ENCODE results near the gene SLC47A1. TPM values are rescaled to one million over a fixed set of nuclear protein-coding genes. Genes with fewer than 3 reads are reported as not detected.

Gene SLC47A1
- total and polyA plus RNA-seq, 2 of the 8 experiments (the other 6 are each of a cell fraction or from before 2014, with no cell fraction given): 1.5 to 3.6 TPM

DNA sequence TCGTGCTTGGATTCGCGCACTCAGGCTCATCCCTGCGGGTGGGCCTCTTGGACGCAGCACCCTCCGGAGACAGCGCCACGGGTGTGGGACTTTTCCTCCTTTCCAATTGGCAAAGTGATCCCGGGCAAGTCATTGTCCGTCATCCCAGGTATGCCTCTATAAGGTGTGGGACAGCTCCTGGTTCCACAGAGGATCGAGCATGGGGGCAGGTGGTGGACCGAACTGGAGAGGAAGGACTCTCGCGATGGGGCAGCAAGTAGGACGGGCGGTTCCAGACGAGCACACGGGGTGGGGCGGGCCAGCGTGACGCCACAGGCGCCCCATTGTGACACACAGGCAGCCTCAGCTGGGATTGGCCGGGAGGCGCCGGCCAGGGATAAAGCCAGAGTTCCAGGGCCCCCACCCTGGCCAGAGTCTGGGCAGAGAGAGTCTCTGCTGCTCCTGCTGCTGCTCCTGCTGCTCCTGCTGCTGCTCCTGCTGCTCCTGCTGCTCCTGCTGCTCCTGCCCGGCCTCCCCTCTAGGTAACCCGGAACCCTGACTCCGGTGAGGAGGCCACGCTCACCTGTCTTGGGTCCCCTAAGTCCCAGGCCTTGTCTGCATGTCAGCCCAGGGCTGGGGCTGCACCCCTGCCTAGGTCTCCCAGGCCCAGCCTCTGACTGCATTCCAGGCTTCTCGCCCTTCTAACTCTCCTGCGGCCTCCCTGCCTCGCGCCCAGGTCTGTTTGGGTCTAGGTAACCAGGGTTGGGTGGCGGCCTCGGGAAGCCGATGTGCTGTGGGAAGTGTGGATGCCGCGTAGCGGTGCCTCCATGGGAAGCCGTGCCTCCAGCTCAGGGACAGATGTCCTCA, 38.5 kb upstream of the SLC47A1 start (continued):
- TF ChIP-seq POLR2A (IDR thresholded peaks at IDR 0.05; ENCODE audit: control extremely low read depth in 1 of 2, low read depth in 2 of 2, low read length in 2 of 2) (no peak), EP300 (IDR thresholded peaks at IDR 0.05; ENCODE audit: borderline replicate concordance in 1 of 2, low read depth in 2 of 2, low read length in 2 of 2) (no peak)

All from H1 (cell line).